HepG2 (cell line): ENCODE data around the gene CHRNG. TPM values are rescaled to one million over a fixed set of nuclear protein-coding genes. Genes with fewer than 3 reads are reported as not detected.

Experiments
- BRD4 ChIP-seq: sonication (generic); formaldehyde crosslinking; IDR thresholded peaks from 2 replicates; pipeline ENCODE4 v1.4.0; 2020; ENCODE audit warnings: missing genetic modification reagents
- GMEB1 ChIP-seq: sonication (generic); formaldehyde crosslinking; IDR thresholded peaks from 2 replicates; pipeline ENCODE4 v1.5.1; 2020; ENCODE audit warnings: missing genetic modification reagents, mild to moderate bottlenecking, borderline replicate concordance
- HDAC2 ChIP-seq: sonication (generic); formaldehyde crosslinking; IDR thresholded peaks from 2 replicates; pipeline ENCODE4 v1.4.0; 2020; ENCODE audit warnings: missing genetic modification reagents
- HINFP ChIP-seq: sonication (generic); formaldehyde crosslinking; IDR thresholded peaks from 2 replicates; pipeline ENCODE4 v1.4.0; 2020; ENCODE audit warnings: low read depth, mild to moderate bottlenecking, missing genetic modification reagents
- KLF15 ChIP-seq: sonication (generic); formaldehyde crosslinking; IDR thresholded peaks from 2 replicates; pipeline ENCODE4 v1.8.1; 2023; ENCODE audit warnings: borderline replicate concordance, mild to moderate bottlenecking, inconsistent platforms, missing genetic modification reagents, mixed read lengths
- MTA3 ChIP-seq: sonication (generic); formaldehyde crosslinking; IDR thresholded peaks from 2 replicates; pipeline ENCODE4 v1.4.0; 2020; ENCODE audit warnings: missing genetic modification reagents
- SALL2 ChIP-seq: sonication (generic); formaldehyde crosslinking; IDR thresholded peaks from 2 replicates; pipeline ENCODE4 v1.8.1; 2023; ENCODE audit warnings: mild to moderate bottlenecking, missing genetic modification reagents, inconsistent platforms
- TBX2 ChIP-seq: sonication (generic); formaldehyde crosslinking; IDR thresholded peaks from 2 replicates; pipeline ENCODE4 v1.5.0; 2020; ENCODE audit warnings: missing genetic modification reagents, mild to moderate bottlenecking, borderline replicate concordance
- TGIF2 ChIP-seq: IDR thresholded peaks from 2 replicates; pipeline ENCODE4 v1.6.1; 2016; ENCODE audit warnings: control low read depth, missing compliant biosample characterization
- ZBTB40 ChIP-seq, 2 experiments: fragments of 450-650 bp in 1 of 2; sonication (generic) in 1 of 2; formaldehyde crosslinking in 1 of 2; IDR thresholded peaks; 2 replicates each; pipeline versions ENCODE4 v1.6.1 to v1.8.0; 2016 to 2022; ENCODE audit warnings: antibody characterized with exemption in 1 of 2, mild to moderate bottlenecking in 1 of 2, missing genetic modification reagents in 1 of 2
- ZBTB46 ChIP-seq: sonication (generic); formaldehyde crosslinking; IDR thresholded peaks from 2 replicates; pipeline ENCODE4 v1.4.0; 2020; ENCODE audit warnings: mild to moderate bottlenecking, missing genetic modification reagents, borderline replicate concordance
- ZNF879 ChIP-seq: sonication (generic); formaldehyde crosslinking; IDR thresholded peaks from 2 replicates; pipeline ENCODE4 v1.8.1; 2023; ENCODE audit warnings: missing genetic modification reagents
- ZSCAN25 ChIP-seq: sonication (generic); formaldehyde crosslinking; IDR thresholded peaks from 2 replicates; pipeline ENCODE4 v1.8.0; 2022; ENCODE audit warnings: mild to moderate bottlenecking, missing genetic modification reagents
- polyA plus RNA-seq, 8 experiments: library from polyadenylated mRNA; depleted of rRNA in 3 of 8; stranded (reverse) in 7 of 8; unstranded in 1 of 8; fragments of >200 nt; fragmentation: Illumina TruSeq in 4 of 8; extraction: Trizol in 4 of 8; gene quantifications; 2 replicates each; pipeline versions ENCODE4 v1.2.1 to v1.2.3, GENCODE V29; 2011 to 2016; ENCODE audit warnings: low read depth in 4 of 8, missing spikeins in 1 of 8, mixed read lengths in 1 of 8; ENCODE audit not compliant: insufficient read depth in 1 of 8
- total RNA-seq, 5 experiments: library from RNA; depleted of rRNA; stranded (reverse); fragments of >200 nt; fragmentation: Illumina TruSeq; extraction: Trizol; gene quantifications; 2 replicates each; pipeline ENCODE4 v1.2.3, GENCODE V29; 2016; ENCODE audit warnings: low read depth in 1 of 5

CHRNG gene
- total and polyA plus RNA-seq, 2 of the 13 experiments (the other 11 are each of a cell fraction or from before 2014, with no cell fraction given): not detected

GRCh38 chr2:232550354-232551249 is 11.1 kb downstream of the CHRNG start, which contains the start of the genes EIF4E2 and TIGD1 (continued):
- TF ChIP-seq ZBTB40 (IDR thresholded peaks at IDR 0.05) (peak; percentile 99), ZBTB40 (CRISPR knock-in tag; IDR thresholded peaks at IDR 0.05) (peak; percentile 96), KLF15 (CRISPR knock-in tag) (peak; percentile 93; the same call in 1 of the 2 replicates), ZBTB46 (CRISPR knock-in tag) (peak; percentile 24; the same call in 1 of the 2 replicates), SALL2 (CRISPR knock-in tag) (peak; percentile 98), ZNF879 (CRISPR knock-in tag) (peak; percentile 98), BRD4 (peak; percentile 99), TBX2 (CRISPR knock-in tag) (peak; percentile 97), GMEB1 (CRISPR knock-in tag) (peak; percentile 97), HINFP (CRISPR knock-in tag) (peak; percentile 94), ZSCAN25 (CRISPR knock-in tag) (peak; percentile 91), HDAC2 (peak; percentile 97), TGIF2 (CRISPR knock-in tag) (peak; percentile 92), MTA3 (CRISPR knock-in tag) (no peak)
